Mononuclear cell (primary cell): ENCODE measurements around the gene ATP5F1B. TPM values are rescaled to one million over a fixed set of nuclear protein-coding genes. Genes with fewer than 3 reads are reported as not detected.

ENCODE experiments used
- H3K27me3 ChIP-seq: 2 replicates; pipeline ENCODE4 v1.6.0; 2011; ENCODE audit warnings: low read length, control low read depth; ENCODE audit not compliant: insufficient read depth
- H3K4me1 ChIP-seq: 2 replicates; pipeline ENCODE4 v1.5.1; 2011; ENCODE audit warnings: mild to moderate bottlenecking, low read length, control low read depth; ENCODE audit not compliant: insufficient read depth
- H3K4me3 ChIP-seq: 2 replicates; pipeline ENCODE4 v1.5.1; 2011; ENCODE audit warnings: mild to moderate bottlenecking, low read length, moderate library complexity
- H3K9me3 ChIP-seq: 2 replicates; pipeline ENCODE4 v1.5.1; 2011; ENCODE audit warnings: low read depth, mild to moderate bottlenecking, control low read depth, low read length
- total RNA-seq: library from RNA; depleted of rRNA; stranded (reverse); fragments of >200 nt; gene quantifications from one replicate; pipeline ENCODE4 v1.2.3, GENCODE V29; 2012

ATP5F1B gene
- total RNA-seq, 1 donor, result 253 TPM

DNA sequence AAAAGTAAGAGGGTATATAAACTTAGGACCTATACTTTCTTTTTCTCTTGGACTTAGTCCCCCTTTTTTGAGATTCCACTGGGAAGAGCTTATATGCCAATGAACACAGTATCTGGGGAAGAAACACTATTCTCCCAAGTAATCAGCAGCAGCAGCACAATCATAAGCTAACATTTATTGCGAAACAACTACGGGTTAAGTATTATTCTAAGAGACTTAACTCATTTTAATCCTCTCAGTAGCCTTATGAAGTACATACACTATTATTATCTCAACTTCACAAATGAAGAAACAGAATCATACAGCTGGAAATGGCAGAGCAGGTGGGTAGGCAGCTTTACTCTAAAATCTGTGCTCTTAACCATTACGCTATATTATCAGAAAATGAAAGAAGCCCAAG is 43.5 kb downstream of the ATP5F1B start:
- no peaks in the 10 kb centered on the region for H3K9me3 ChIP-seq
- no peaks in the 10 kb centered on the region for H3K27me3 ChIP-seq
- H3K4me3 ChIP-seq, result no peak overlapping the region
- no peaks in the 10 kb centered on the region for H3K4me1 ChIP-seq

DNA sequence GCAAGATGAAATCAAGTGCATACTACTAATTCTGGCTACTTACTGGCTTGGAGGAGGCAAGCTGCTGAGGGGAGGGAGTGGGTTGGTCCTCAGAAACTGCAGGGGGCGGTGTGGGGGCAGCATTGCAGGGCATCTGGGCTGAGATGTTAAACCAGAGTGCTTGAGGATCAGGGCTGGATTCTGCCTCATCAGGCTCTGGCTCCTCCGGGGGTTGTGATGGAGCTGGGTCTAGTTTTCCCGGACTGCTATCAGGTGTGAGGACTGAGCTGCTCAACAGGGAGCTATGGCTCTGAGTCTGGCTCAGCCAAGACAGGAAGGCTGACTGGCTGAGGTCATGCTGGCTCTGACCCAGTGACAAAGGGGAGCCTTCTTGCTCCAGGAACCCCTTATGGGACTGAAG is 44.3 kb downstream of the ATP5F1B start:
- Histone ChIP-seq H3K27me3 (no peaks in the 10 kb centered on the region), H3K9me3 (no peaks in the 10 kb centered on the region), H3K4me1 (no peaks in the 10 kb centered on the region), H3K4me3 (no peak overlapping the region)

DNA sequence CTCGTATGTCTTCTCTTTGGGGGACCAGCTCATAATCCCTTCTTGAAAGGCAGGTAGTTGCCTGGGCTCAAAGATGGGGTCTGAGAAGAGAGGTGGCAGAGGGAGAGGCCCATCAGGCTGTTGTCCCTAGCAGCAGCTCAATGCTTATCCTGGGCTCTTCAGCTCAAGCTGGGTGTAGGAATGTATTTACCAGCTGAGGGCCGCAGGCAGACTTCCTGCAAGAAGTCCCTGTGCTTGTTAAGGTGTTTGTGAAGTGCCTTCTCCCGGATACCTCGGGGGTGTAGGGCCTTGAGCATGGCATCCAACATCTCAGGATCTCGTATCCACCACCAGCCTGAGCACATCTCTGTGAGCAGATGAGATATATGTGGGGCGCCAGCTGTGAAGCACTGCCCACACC is 45.0 kb downstream of the ATP5F1B start:
- Histone ChIP-seq H3K9me3 (no peaks in the 10 kb centered on the region), H3K4me3 (no peak overlapping the region), H3K27me3 (no peaks in the 10 kb centered on the region), H3K4me1 (no peaks in the 10 kb centered on the region)

DNA sequence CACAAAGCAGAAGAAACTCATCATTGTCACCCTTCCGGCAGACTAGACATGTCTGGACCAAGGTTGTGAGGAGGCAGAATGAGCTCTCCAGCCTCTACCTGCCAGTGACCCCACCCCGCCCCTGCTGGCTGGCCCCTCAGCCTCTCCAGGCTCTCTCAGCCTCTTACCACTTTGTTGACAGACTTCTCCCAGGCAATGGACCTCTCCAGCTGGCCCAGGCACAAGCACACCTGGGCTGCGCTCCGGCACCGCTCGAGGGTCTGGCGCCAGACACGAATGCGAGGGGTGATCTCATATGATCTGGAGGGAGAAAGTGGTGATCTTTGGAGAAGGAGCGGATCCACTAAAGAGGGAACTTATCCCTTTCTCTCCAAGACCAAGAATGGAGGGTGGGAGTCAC is 46.0 kb downstream of the ATP5F1B start:
- Histone ChIP-seq H3K27me3 (no peaks in the 10 kb centered on the region), H3K4me3 (no peak overlapping the region), H3K4me1 (no peaks in the 10 kb centered on the region)

DNA sequence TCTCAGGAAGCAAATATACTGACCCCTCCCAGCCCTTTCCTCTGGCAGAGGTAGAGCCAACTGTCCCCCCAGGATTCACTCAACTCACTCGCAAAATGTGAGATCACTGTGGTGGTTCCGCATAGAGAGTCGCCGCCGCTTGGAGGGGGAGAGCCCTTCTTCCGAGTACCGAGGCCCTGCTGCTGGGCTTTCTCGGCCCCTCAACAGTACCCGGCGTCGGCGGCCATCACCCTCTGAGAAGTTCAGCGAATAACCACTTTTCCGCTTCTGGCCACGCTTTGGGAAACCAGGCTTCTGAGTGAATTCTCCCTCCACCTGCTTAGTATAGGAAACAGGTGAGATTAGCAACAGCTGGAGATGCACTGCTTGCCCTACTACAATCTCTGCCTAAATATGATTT is 46.7 kb downstream of the ATP5F1B start:
- Histone ChIP-seq H3K4me1 (no peaks in the 10 kb centered on the region), H3K4me3 (no peak overlapping the region), H3K27me3 (no peaks in the 10 kb centered on the region), H3K9me3 (no peaks in the 10 kb centered on the region)

More for the DNA sequence above, 46.0 kb downstream of the ATP5F1B start:
- H3K9me3 ChIP-seq, result no peaks in the 10 kb centered on the region

DNA sequence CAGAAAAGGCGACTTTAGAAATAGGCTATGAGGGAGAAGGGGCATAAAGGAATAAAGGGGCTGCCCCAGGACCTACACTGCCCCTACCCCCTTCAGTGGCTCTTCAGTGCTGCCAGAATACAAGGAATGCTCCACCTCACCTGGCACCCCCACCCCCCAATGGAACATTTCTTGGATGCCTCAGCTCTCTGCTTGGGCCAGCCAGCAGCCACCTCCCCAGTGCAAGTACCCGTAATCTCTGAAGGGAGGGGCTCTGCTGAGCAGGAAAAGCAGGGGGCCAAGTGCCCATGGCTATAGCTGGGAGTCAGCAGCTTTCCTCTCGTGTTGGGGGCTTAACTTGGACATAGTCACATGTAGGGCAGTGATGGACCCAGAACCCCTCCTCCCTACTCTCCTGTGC is 49.0 kb downstream of the ATP5F1B start:
- no peaks in the 10 kb centered on the region for H3K4me1 ChIP-seq
- no peak overlapping the region for H3K4me3 ChIP-seq
- H3K9me3 ChIP-seq, result no peaks in the 10 kb centered on the region
- no peaks in the 10 kb centered on the region for H3K27me3 ChIP-seq

DNA sequence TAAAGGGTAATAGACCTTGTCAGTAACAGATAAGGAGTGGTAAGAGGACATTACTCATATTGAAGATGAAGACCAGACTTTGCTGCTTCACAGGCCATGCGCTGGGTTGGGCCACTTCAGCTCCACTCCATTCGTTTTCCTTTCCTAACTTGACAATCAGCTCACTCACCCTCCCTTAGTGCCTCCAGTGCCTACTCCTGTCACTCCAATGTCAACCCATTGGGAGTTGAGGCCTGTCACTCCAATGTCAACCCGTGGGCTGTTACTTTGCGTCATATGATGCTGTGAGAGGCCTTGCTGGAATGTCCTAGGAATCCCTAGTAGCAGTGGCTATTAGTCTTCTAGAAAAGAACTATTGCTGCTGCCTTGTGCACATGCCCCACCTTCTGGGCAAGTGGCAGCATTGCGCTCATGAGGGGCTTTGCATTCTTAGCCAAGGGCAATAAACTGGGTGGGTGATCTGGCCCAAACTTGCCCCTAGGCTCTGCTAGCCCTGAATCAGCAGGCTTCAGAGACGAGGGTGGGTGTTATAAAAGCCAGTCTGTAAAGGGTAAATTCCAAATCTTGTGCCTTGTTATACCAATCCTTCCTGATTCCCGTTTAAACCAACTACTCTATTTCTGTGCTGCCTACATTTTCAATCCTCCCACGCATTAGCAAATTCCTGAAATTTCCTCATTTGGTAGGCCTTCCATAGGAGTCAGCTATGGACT is 51.7 kb downstream of the ATP5F1B start:
- no peak overlapping the region for H3K4me3 ChIP-seq
- H3K27me3 ChIP-seq, result no peaks in the 10 kb centered on the region
- H3K9me3 ChIP-seq, result no peaks in the 10 kb centered on the region
- no peaks in the 10 kb centered on the region for H3K4me1 ChIP-seq

DNA sequence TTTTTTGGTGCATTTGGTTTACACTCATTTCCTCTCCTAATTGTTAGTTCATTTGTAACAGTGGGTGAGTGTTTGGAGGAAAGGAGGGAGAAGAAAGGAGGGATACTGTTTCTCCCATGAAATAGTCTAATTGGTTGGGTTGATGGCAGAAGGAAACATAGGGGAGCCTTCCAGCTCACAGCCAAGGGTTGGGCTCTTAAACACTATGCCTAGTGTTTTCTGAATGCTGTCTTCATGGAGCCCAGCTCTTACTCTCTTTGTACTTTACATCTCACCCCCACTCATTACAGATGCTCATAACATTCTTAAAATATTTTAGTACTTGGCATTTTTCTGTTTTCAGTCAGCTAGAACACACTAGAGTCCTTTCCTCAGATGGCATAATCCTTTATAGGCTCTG is 53.8 kb downstream of the ATP5F1B start:
- Histone ChIP-seq H3K4me3 (no peak overlapping the region), H3K9me3 (no peaks in the 10 kb centered on the region), H3K27me3 (no peaks in the 10 kb centered on the region), H3K4me1 (no peaks in the 10 kb centered on the region)

DNA sequence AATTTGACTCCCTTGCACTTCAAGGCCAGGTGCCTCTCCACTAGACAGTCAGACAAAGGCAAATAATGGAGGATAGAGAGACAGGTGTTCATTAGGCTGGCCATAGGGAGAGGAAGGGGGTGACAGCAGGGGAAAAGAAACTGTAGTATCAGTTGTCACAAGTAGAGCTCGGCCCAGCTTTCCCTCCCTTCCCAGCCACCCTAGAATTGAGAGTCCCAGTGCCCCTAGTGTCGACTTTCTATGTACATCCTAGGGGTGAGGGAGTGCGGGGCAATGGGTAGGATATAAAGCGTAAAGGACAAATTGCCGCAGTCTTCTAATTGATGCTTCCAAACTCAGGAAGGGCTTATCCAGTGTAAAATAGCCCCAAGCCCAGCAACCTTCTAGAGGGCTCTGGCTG is 54.7 kb downstream of the ATP5F1B start:
- Histone ChIP-seq H3K9me3 (no peaks in the 10 kb centered on the region), H3K4me1 (no peaks in the 10 kb centered on the region), H3K4me3 (no peak overlapping the region), H3K27me3 (no peaks in the 10 kb centered on the region)

DNA sequence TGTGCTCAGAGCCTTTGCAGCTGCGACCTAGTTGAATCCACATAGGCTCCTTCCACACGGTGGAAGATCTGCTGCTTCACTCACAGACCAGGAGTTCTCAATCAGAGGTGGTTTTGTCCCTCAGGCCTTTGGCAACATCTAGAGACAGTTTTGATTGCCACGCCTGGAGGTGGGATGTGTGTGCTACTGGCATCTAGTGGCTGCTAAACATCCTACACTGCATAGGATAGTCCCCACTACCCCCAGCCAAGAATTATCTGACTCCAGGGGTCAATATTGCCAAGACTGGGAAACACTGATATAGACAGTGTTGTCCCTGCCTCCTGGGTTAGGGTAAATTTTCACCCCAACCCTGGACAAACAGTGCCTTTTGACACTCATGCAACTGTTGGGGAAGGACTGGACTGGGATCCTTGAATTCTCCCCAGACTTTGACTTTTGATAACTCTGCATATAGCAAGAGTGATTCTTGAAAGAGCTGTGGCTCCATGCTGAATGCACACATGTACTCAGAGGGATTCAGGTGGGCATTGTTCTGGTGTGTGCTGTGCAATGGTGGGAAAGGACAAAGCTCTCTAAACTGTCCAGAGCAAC is 55.5 kb downstream of the ATP5F1B start:
- Histone ChIP-seq H3K4me3 (no peak overlapping the region), H3K27me3 (no peaks in the 10 kb centered on the region), H3K4me1 (no peaks in the 10 kb centered on the region), H3K9me3 (no peaks in the 10 kb centered on the region)

DNA sequence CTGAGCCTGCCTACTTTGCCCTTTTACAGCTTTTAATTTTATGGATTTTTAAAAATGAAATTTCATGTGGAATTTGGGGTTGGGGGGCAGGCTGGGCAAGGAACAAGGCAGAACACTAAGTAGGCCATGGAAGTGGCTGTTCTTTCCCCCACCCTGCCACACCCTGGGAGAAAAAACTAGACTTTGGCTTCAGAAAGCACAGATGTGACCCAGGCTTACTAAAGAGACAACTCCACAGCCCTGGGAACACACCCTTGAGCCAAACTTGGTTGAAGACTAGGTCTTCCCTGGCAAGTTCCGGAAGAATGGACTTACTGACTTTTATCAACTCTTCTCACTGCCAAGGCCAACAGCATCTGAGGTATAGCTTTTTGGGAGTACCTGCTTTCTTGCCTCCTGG is 56.0 kb downstream of the ATP5F1B start:
- Histone ChIP-seq H3K4me3 (no peak overlapping the region), H3K4me1 (no peaks in the 10 kb centered on the region), H3K27me3 (no peaks in the 10 kb centered on the region), H3K9me3 (no peaks in the 10 kb centered on the region)

Other genes with a start within 250 kb of the ATP5F1B start
- 1.3 TPM for gene TIMELESS, start 196.6 kb downstream of the ATP5F1B start, total RNA-seq
- not detected for gene MIP, start 191.3 kb downstream of the ATP5F1B start, total RNA-seq
- 2.9 TPM for gene SPRYD4, start 177.4 kb downstream of the ATP5F1B start, total RNA-seq
- gene GLS2, start 157.8 kb downstream of the ATP5F1B start, total RNA-seq, result 1.2 TPM
- gene RBMS2, start 124.2 kb downstream of the ATP5F1B start, total RNA-seq, result 1.5 TPM
- gene BAZ2A, start 15.7 kb downstream of the ATP5F1B start, total RNA-seq, result 156 TPM
- 78.4 TPM for gene PTGES3, start 42.3 kb upstream of the ATP5F1B start, total RNA-seq
- gene NACA, start 79.3 kb upstream of the ATP5F1B start, total RNA-seq, result 2,113 TPM
- 8.6 TPM for gene PRIM1, start 106.3 kb upstream of the ATP5F1B start, total RNA-seq
- gene HSD17B6, start 117.3 kb upstream of the ATP5F1B start, total RNA-seq, result not detected